GM18499 (cell line): ENCODE results near the gene TYK2.
"Not testable (repeated sequence)": the region's sequence is repeated elsewhere in the genome, so short reads cannot be mapped to it uniquely, and the experiment has no call there.

Experiments
- ATAC-seq: cut with Tn5 transposase; IDR thresholded peaks from one replicate; pipeline ENCODE4 v1.9.1; 2021; ENCODE audit warnings: moderate number of reproducible peaks; ENCODE audit not compliant: insufficient read depth, unreplicated experiment

Gene TYK2

GRCh38 chr19:10408511-10409283 lies 28.3 kb upstream of the TYK2 start:
- ATAC-seq, result no peak

GRCh38 chr19:10407096-10407495 lies 26.7 kb upstream of the TYK2 start:
- ATAC-seq, result no peak

- ATAC-seq, result no peak
These were observed 25.8 kb upstream of the TYK2 start for GRCh38 chr19:10406191-10406590.

- no peak for ATAC-seq
These were observed 24.8 kb upstream of the TYK2 start for GRCh38 chr19:10404888-10405820.

GRCh38 chr19:10403137-10404021 lies 23.0 kb upstream of the TYK2 start, which contains the start of gene CDC37:
TSS of gene CDC37 (minus strand) at chr19:10403542. CDS start at chr19:10403479, 63 bp downstream.
- ATAC-seq, result peak; percentile 61

GRCh38 chr19:10402441-10403038 lies 22.2 kb upstream of the TYK2 start:
- no peak for ATAC-seq

GRCh38 chr19:10399878-10400277 lies 19.5 kb upstream of the TYK2 start:
- ATAC-seq, result no peak

- ATAC-seq, result not testable (repeated sequence)
These were observed 19.0 kb upstream of the TYK2 start for GRCh38 chr19:10399340-10399739.

- no peak for ATAC-seq
These were observed 18.4 kb upstream of the TYK2 start for GRCh38 chr19:10398819-10399218.

GRCh38 chr19:10395917-10396316 lies 15.5 kb upstream of the TYK2 start:
- ATAC-seq, result no peak

GRCh38 chr19:10395436-10395835 lies 15.1 kb upstream of the TYK2 start:
- no peak for ATAC-seq

- ATAC-seq, result no peak
These were observed 14.6 kb upstream of the TYK2 start for GRCh38 chr19:10395003-10395402.

- ATAC-seq, result no peak
These were observed 12.8 kb upstream of the TYK2 start for GRCh38 chr19:10393137-10393536.

GRCh38 chr19:10392120-10392519 lies 11.7 kb upstream of the TYK2 start:
- no peak for ATAC-seq

GRCh38 chr19:10390652-10391286 lies 10.4 kb upstream of the TYK2 start:
- ATAC-seq, result no peak

GRCh38 chr19:10389863-10390262 lies 9.5 kb upstream of the TYK2 start:
- ATAC-seq, result no peak

- no peak for ATAC-seq
These were observed 8.6 kb upstream of the TYK2 start for GRCh38 chr19:10388957-10389356.

- ATAC-seq, result no peak
These were observed 4.2 kb upstream of the TYK2 start for GRCh38 chr19:10384580-10384979.

GRCh38 chr19:10383223-10383499 lies 2.8 kb upstream of the TYK2 start:
- ATAC-seq, result not testable (repeated sequence)

GRCh38 chr19:10379880-10380312 lies 476 bp downstream of the TYK2 start:
- no peak for ATAC-seq
